Measurements from ENCODE around the gene PER2. TPM values are rescaled to one million over a fixed set of nuclear protein-coding genes. Genes with fewer than 3 reads are reported as not detected.
A peak's percentile ranks its signal among the peaks of the same experiment; 100 is the strongest.

The PER2 gene
- total RNA-seq, 1 experiment from 2014 or later: 6.6 TPM

DNA sequence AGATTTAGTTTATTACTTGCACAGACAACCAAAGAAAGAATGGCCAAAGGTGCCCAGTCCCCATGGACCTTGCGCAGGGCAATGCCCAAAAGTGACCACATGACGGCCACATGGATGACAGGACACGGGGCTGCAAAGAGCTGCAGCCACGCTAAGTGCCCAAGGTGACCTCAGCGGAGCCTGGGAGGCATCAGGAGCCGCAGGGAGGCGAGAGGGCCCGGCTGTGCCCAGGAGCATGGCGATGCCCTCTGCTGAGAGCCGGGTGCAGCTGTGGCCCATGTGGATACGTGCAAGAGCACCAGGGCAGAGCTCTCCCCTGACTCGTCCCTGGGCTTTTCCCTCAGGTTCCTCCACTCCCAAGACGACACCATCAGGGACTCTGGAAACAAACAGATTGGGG lies 63.3 kb downstream of the PER2 start:
- ATAC-seq: no peak

GRCh38 chr2:238224356-238225035 lies 63.9 kb downstream of the PER2 start:
- ATAC-seq (no peak), DNase-seq (ENCODE audit: low spot score) (no peak)
- H3K27ac Mint-ChIP-seq: no peak overlapping the region
- TF ChIP-seq HMGXB4 (CRISPR knock-in tag; IDR thresholded peaks at IDR 0.05) (no peak), SP1 (CRISPR knock-in tag; conservative IDR thresholded peaks at IDR 0.05) (no peak), IRF2 (CRISPR knock-in tag; IDR thresholded peaks at IDR 0.05; ENCODE audit: borderline replicate concordance, low read depth) (no peak), ZNF671 (CRISPR knock-in tag; IDR thresholded peaks at IDR 0.05) (no peak), SMAD3 (CRISPR knock-in tag; IDR thresholded peaks at IDR 0.05; ENCODE audit: borderline replicate concordance) (no peak), ZNF423 (CRISPR knock-in tag; IDR thresholded peaks at IDR 0.05) (no peak)
- peaks cover 8% of the 10 kb centered on the region for H3K4me1 Mint-ChIP-seq
- H3K36me3 Mint-ChIP-seq: no peaks in the 10 kb centered on the region
- ChIA-PET CTCF (no interaction called here), POLR2A (no interaction called here)
- peaks cover 9% of the 10 kb centered on the region for H3K27me3 Mint-ChIP-seq (ENCODE audit: low read depth)
- no peak overlapping the region for H3K4me3 Mint-ChIP-seq
- no peaks in the 10 kb centered on the region for H3K9me3 Mint-ChIP-seq

More for the DNA sequence above, 63.3 kb downstream of the PER2 start:
- ChIA-PET CTCF (no interaction called here), POLR2A (no interaction called here)
- H3K27ac Mint-ChIP-seq: no peak overlapping the region
- no peaks in the 10 kb centered on the region for H3K36me3 Mint-ChIP-seq
- H3K9me3 Mint-ChIP-seq: no peaks in the 10 kb centered on the region
- no peak for TF ChIP-seq ZNF138 (CRISPR knock-in tag; conservative IDR thresholded peaks at IDR 0.05)
- no peak for TF ChIP-seq ZNF671 (CRISPR knock-in tag; IDR thresholded peaks at IDR 0.05)
- no peak for DNase-seq (ENCODE audit: low spot score)
- H3K27me3 Mint-ChIP-seq (ENCODE audit: low read depth): peaks cover 16% of the 10 kb centered on the region
- no peak overlapping the region for H3K4me3 Mint-ChIP-seq
- H3K4me1 Mint-ChIP-seq: peaks cover 8% of the 10 kb centered on the region

- no peak overlapping the region for H3K27ac Mint-ChIP-seq
- CTCF ChIA-PET: interaction anchor here (0.8 to 1.0 kb wide), 2 partner anchors 35 to 42 kb away, joined by 3 to 4 read pairs; no protein-coding TSS in a partner anchor
- no peaks in the 10 kb centered on the region for H3K4me1 Mint-ChIP-seq
- 0 out of 2 replicates have a peak overlapping the region, but pooled peaks have one; percentile 20 for H3K4me3 Mint-ChIP-seq
- peaks cover 8% of the 10 kb centered on the region for H3K27me3 Mint-ChIP-seq (ENCODE audit: low read depth)
- H3K9me3 Mint-ChIP-seq: no peaks in the 10 kb centered on the region
- H3K36me3 Mint-ChIP-seq: no peaks in the 10 kb centered on the region
- DNase-seq (ENCODE audit: low spot score) (no peak), ATAC-seq (peak; percentile 81)
- TF ChIP-seq, protein P1, sequence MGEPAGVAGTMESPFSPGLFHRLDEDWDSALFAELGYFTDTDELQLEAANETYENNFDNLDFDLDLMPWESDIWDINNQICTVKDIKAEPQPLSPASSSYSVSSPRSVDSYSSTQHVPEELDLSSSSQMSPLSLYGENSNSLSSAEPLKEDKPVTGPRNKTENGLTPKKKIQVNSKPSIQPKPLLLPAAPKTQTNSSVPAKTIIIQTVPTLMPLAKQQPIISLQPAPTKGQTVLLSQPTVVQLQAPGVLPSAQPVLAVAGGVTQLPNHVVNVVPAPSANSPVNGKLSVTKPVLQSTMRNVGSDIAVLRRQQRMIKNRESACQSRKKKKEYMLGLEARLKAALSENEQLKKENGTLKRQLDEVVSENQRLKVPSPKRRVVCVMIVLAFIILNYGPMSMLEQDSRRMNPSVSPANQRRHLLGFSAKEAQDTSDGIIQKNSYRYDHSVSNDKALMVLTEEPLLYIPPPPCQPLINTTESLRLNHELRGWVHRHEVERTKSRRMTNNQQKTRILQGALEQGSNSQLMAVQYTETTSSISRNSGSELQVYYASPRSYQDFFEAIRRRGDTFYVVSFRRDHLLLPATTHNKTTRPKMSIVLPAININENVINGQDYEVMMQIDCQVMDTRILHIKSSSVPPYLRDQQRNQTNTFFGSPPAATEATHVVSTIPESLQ (CRISPR knock-in tag; IDR thresholded peaks at IDR 0.05): no peak
- TF ChIP-seq, protein P2, sequence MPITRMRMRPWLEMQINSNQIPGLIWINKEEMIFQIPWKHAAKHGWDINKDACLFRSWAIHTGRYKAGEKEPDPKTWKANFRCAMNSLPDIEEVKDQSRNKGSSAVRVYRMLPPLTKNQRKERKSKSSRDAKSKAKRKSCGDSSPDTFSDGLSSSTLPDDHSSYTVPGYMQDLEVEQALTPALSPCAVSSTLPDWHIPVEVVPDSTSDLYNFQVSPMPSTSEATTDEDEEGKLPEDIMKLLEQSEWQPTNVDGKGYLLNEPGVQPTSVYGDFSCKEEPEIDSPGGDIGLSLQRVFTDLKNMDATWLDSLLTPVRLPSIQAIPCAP (CRISPR knock-in tag; IDR thresholded peaks at IDR 0.05): no peak
- TF ChIP-seq CREM (CRISPR knock-in tag; IDR thresholded peaks at IDR 0.05) (no peak), HMGXB4 (CRISPR knock-in tag; IDR thresholded peaks at IDR 0.05) (no peak), NR1H2 (CRISPR knock-in tag; IDR thresholded peaks at IDR 0.05) (no peak), SMAD3 (CRISPR knock-in tag; IDR thresholded peaks at IDR 0.05; ENCODE audit: borderline replicate concordance) (no peak), ZBTB21 (CRISPR knock-in tag; IDR thresholded peaks at IDR 0.05; ENCODE audit: borderline replicate concordance) (no peak), SOX15 (CRISPR knock-in tag; IDR thresholded peaks at IDR 0.05) (no peak), RORB (CRISPR knock-in tag; IDR thresholded peaks at IDR 0.05) (no peak)
- TF ChIP-seq, protein P3, sequence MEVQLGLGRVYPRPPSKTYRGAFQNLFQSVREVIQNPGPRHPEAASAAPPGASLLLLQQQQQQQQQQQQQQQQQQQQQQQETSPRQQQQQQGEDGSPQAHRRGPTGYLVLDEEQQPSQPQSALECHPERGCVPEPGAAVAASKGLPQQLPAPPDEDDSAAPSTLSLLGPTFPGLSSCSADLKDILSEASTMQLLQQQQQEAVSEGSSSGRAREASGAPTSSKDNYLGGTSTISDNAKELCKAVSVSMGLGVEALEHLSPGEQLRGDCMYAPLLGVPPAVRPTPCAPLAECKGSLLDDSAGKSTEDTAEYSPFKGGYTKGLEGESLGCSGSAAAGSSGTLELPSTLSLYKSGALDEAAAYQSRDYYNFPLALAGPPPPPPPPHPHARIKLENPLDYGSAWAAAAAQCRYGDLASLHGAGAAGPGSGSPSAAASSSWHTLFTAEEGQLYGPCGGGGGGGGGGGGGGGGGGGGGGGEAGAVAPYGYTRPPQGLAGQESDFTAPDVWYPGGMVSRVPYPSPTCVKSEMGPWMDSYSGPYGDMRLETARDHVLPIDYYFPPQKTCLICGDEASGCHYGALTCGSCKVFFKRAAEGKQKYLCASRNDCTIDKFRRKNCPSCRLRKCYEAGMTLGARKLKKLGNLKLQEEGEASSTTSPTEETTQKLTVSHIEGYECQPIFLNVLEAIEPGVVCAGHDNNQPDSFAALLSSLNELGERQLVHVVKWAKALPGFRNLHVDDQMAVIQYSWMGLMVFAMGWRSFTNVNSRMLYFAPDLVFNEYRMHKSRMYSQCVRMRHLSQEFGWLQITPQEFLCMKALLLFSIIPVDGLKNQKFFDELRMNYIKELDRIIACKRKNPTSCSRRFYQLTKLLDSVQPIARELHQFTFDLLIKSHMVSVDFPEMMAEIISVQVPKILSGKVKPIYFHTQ (CRISPR knock-in tag; IDR thresholded peaks at IDR 0.05): no peak
- TF ChIP-seq, protein P4, sequence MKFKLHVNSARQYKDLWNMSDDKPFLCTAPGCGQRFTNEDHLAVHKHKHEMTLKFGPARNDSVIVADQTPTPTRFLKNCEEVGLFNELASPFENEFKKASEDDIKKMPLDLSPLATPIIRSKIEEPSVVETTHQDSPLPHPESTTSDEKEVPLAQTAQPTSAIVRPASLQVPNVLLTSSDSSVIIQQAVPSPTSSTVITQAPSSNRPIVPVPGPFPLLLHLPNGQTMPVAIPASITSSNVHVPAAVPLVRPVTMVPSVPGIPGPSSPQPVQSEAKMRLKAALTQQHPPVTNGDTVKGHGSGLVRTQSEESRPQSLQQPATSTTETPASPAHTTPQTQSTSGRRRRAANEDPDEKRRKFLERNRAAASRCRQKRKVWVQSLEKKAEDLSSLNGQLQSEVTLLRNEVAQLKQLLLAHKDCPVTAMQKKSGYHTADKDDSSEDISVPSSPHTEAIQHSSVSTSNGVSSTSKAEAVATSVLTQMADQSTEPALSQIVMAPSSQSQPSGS (CRISPR knock-in tag; IDR thresholded peaks at IDR 0.05; ENCODE audit: borderline replicate concordance, low read depth): no peak
- POLR2A ChIA-PET: interaction anchor here (0.5 kb wide), 1 partner anchor 25 kb away, joined by 3 read pairs; no protein-coding TSS in a partner anchor
These were observed 67.4 kb downstream of the PER2 start for GRCh38 chr2:238220892-238221521.
